DMS79 treated with DMSO at 0.1 percent for 48 hours (cell line): Measurements from ENCODE around the gene PPARA.

Experiments
- DNase-seq: peaks from one replicate; lab custom pipeline; 2025; lab: John Stamatoyannopoulos, UW

PPARA gene

DNA sequence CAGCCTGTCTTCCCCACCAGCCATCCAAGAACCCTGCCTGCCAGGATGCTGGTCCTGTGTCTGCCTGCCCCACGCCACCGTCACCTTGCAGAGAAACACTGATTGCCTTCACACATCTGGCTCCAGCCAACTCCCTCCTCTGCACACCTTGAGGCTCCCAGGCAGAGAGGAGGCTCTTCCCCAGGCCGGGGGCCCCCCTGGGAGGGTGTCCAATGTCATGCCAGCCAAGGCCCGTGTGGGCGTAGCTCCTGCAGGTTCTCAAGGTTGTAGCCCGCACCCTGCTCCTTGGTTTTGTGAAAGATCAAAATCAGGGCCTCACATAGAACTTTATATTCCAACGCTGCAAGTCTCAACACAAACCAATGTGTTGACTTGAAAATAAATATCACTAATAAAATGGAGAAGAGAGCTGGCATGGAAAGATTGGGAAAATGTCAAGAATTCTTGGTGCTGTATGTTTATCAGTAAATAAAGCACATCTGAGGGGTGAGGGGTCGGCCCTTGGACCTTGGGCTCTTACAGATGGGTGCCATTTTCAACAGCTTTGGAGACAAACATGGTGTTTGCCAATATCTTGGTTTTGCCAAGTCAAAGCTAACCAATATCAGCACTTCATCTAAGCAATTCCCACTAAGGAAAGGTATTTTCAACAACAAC lies 6.7 kb upstream of the PPARA start:
- no peak for DNase-seq

DNA sequence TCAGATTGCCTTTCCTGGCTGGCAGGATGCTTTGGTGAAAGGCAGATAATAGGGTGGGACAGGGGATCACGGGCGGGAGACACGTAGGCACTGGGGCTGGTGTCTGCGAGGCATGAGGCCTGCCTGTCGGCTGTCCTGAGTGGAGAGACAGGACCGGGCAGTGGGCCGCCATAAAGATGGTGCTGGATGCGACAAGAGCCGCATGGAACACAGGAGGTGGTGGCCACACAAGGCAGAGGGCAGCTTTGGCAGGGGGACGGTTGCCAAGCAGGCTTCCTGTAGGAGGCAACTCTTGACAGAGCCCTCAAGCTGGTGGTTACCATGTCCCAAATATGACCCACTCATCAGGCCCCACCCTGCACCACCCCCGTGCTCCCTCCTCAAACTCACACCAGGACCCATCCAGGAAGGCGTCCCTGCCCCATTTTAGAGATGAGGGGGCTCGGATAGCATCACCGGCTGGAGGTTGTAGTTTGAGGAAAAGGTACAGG lies 4.9 kb upstream of the PPARA start:
- no peak for DNase-seq

DNA sequence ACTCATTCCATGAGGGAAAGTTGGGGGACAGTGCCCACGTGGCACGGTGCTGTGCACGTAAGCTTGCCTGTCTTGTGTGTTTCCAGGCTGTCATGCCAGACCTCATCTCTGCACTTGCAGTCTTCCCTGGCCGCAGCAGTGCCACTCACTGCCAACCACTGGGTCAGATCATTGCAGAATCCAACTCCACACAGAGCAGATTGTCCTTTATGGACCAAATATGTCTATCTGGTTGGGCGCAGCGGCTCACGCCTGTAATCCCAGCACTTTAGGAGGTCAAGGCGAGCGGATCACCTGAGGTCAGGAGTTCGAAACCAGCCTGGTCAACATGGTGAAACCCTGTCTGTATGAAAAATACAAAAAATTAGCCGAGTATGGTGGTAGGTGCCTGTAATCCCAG lies 4.4 kb upstream of the PPARA start:
- no peak for DNase-seq

DNA sequence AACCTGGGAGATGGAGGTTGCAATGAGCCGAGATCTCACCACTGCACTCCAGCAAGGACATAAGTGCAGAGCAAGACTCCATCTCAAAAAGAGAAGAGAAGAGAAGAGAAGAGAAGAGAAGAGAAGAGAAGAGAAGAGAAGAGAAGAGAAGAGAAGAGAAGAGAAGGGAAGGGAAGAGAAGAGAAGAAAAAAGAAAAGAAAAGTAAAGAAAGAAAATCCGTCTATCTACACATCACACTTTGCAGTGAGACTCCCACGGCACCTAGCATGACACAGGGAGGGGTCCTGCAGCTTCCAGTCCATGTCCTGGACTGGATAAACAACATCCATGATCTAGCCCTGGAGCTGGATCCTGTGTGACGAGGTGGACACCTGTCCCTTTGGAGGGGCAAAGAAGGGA lies 4.0 kb upstream of the PPARA start:
- DNase-seq, result no peak

DNA sequence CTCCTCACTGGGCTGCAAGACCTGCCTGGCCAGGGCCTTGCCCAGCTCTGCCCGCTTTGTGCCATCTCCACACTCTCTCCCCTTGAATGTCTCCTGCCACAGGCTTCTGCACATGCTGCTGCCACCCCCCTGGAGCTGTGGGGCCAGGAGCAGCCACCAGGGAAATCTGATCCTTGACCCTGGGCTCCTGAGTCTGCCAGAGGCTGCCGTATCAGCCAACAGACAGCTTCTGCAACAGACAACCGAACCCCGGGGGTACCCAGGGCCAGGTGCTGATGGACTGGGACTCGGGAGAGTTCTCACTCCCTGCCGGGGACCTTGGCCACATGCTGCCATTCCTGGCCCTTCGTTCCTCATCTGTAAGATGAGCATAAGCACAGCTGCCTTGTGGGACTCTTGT lies 3.3 kb upstream of the PPARA start:
- no peak for DNase-seq

DNA sequence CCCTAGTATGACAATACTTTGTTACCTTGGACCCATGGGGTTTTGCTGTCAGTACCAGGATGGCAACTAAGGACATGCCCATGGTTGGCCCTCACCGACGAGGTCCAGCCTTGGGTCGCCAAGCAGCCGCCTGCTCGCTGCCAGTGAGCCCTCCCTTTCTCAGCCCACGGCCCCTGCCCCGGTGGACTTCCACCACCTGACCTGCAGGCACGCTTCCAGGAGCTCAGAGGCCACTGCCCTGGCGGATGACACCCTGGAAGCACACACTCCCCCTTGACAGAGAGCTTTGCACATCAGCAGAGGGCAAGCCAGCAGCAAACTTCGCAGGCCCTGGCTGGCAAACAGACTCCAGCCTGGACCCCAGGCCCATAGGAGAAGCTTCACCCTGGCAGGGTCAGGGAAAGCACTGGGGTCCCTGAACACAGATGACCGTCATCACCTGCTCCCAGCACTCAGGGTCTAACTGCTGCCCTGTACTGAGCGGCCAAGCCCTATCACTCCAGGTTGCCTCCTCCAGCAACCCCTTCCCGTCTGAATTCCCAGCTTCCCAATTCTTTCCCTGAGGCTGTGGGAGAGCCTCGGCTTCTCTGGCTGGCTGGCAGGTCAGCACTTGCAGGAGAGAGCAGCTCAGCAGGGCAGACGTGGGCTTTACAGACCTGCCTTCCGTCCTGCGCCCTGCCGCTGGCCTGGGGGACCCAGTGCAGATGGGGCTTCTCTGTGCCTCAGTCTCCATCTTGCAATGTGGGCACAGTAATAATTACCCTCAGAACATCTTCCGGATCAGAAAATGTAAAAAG lies 2.7 kb upstream of the PPARA start:
- no peak for DNase-seq

DNA sequence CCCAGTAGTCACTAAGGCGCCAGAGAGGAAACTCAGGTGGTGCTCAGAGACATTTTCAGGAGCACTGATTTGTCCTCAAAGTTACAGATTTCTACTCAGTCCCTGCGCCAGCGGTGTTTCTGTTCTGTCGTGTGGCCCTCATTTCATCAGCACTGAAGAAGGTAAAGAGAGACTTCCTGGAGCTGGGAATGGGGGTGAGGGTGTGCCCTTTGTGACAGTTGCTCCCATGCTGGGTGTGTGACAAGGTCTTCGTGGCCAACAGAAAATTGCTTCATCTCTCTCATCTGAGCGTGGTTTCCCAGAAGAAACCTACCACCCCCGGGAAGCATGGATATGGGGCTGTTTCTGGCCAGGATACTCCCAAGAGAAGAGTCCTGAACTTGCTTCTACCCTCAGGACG lies 2.0 kb upstream of the PPARA start:
- no peak for DNase-seq

DNA sequence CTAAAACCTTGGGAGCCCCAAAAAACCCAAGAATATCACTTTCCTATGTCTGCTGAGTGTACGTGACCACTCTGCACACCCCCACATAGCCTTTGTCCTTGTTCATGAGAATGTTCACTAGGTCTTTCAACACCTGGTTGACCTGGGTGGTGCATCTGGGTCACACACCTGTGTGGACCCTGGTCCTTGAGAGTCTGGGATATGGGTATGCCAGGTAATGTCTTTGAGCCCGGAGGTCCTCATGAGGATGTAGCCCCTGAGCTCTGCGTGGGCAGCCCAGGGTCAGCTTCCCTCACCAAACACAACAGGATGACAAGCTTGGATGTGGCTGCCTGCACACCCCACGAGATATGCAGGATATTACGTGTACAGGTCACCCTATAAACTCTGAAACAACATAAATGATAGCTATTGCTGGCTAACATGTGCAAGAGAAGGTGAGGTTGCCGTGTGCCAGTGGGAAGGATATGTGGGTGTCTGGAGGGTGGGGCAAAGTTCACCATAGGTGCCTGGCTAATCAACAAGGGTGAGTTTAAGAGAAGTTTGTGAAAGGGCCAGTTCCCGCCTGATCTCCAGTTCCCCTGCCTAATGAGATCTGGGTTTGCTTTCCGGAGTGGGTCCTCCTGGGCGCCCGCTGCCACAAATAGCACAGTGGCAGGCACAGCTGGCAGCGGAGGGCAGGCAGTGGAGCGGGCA lies 1.4 kb upstream of the PPARA start:
- no peak for DNase-seq

DNA sequence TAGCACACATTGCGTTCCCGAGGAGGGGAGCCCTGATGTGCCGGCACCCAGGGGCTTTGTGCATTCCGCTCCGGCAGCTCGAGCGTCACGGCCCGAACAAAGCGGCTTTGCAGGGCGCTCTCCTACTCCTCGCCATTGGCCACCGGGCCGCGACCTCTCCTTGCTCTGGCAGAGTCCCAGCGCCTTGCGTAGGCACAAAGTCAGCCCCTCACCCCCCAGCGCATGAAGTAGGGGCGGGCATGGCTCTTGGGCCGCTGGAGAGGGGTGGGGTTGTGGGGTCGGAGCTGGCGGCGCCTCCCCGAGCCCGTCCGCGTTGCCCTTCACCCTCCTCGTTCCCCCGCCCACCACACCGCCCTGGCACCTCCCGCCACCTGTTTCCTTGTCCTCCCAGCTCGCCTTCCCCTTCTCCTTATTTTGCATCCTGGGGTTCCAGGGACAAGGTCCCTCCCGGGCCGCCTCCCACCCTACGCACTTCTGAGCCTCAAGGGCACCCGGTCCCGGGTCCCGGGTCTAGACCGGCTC lies 753 bp upstream of the PPARA start:
- DNase-seq, result no peak

DNA sequence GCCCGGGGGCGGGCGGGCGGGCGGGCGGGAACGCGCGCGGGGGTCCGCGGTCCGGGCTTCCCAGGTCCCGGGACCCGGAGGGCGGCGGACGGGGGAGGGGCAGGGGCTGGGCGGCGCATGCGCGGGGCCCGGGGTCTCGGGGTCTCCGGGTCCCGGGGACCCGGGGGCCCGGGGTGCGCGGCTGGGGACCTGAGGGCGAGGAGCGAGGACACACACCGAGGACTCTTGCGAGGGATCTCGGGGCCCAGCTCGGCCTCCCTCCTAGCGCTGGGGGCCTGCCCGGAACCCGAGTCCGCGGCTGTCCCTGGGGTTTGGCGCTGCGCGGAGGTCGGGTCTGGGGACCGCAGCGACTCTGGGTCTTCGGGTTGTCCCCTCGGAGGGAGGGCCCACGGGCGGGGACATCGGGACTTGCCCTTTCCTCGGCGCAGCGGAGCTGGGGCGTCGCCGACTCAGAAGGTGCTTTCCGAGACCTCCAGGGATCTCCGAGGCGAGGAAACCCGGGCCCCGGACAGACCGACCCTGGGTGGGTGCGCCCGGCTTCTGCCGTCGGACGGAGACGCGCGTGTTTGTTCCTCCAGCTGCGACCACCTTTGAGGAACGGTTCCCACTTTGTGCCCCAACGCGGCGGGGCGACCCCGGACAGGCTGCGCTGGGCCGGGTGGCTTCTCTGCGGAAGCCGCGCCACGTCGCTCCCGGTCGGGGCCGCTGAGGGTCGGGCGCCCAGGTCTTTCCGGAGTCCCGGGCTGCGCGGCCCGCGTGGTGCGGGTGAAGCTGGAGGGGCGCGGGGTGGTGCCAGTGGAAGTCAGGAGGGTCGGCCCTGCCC lies 540 bp downstream of the PPARA start:
- no peak for DNase-seq

DNA sequence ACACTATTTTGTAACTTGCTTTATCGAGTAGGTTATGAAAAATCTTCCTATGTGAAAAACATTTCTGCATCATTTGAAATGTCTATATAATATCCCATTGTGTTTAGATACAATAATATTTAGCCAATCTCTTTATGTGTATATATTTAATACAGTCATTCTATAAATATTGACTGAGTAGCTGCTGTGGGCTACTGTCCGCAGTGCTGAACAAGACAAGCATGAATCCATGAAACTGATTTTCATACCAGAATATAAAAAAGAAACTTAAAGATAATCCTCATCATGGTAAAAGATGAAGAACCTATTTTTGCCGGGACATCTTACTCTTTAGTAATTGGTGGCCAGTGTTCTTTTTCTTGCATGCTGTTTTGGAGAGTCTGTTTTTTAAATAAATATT lies 3.6 kb downstream of the PPARA start:
- no peak for DNase-seq

DNA sequence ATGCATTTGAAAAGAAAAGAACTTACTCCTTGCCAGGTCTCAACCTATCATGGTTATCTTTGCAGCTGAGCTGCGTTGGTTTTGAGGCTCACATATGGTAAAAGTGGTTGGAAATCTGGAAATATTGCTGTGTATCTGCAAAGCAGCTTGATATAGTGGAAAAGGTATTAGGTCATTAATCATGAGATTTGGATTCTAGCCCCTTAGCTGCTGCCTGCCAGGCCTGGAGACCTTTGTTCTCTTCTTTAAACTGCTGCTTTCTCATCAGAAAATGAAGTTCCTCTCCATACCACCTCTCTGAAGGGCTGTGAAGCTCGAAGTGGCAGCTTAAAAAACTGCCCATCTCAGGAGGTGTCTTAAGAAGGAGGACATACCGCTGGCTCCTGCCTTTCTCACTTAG lies 5.7 kb downstream of the PPARA start:
- DNase-seq, result no peak

DNA sequence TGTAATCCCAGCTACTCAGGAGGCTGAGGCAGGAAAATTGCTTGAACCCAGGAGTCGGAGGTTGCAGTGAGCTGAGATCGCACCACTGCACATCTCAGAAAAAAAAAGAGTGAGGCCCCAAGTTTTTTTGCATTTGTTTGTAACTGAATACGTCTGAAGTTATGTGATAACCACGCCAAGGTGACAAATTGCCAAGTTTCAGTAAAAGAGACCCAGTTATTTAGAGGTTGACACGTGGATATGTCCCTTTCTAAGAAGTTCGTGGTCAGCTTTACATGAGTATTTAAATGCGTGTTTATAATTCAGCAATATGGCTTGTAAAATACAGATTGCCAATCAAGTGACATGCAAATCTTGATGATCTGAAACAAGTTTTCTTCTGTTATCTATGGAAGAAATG lies 8.0 kb downstream of the PPARA start:
- DNase-seq, result no peak

DNA sequence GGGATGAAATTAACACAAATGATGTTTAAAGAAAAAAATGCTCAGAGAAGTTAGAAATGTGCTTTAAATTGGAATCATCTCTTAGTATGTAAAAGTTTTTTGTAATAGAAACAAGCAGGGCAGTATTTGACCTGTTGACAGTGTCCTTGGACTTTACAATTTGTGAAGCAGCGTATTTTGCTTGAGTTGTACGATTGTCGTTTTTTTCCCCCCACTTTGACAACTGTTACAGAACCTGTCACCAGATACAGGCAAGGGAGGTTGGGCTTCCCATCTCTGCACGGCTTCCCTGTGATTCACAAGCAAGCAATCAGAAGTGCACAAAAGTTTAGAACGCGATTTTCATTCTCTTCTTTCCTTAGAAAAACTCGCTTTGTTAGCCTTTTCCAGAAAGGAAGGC lies 8.9 kb downstream of the PPARA start:
- no peak for DNase-seq

DNA sequence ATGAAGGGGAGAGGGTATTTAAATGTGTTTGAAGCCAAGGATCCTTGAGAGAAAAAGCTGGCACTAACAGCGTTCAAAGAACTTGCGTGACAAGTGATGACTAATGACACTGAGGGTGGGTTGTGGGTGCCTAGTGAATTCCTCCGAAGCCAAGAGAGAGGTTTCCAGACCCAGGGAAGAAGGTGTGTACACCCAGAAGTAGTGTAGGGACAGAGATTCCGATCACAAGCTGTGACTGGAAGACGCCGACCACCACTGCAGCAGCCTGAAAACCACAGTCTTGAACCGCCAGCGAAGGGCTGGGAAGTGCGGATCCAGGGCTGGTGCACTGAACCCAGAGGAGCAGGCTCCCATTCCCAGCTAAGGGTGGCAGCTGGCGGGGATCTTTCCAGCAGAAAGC lies 9.5 kb downstream of the PPARA start:
- peak; percentile 11 for DNase-seq

DNA sequence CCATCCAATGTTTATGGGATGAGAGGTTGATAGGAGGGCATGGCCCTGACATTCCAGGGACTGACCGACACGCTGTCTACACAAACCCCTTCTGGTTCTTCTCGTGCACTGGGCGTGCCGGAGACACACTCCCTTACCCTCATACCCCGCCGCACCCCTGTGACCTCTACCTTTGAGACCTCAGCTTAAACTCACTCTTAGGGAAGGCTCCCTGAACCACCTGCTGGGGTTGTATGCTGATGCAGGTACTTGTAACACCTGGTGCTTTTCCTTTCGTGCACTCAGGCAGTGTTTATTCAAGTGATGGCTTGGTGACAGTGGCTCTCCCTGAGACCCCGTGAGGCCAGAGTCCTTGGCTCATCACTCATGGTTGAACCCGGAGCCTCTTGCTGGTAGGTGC lies 12.0 kb downstream of the PPARA start:
- no peak for DNase-seq

DNA sequence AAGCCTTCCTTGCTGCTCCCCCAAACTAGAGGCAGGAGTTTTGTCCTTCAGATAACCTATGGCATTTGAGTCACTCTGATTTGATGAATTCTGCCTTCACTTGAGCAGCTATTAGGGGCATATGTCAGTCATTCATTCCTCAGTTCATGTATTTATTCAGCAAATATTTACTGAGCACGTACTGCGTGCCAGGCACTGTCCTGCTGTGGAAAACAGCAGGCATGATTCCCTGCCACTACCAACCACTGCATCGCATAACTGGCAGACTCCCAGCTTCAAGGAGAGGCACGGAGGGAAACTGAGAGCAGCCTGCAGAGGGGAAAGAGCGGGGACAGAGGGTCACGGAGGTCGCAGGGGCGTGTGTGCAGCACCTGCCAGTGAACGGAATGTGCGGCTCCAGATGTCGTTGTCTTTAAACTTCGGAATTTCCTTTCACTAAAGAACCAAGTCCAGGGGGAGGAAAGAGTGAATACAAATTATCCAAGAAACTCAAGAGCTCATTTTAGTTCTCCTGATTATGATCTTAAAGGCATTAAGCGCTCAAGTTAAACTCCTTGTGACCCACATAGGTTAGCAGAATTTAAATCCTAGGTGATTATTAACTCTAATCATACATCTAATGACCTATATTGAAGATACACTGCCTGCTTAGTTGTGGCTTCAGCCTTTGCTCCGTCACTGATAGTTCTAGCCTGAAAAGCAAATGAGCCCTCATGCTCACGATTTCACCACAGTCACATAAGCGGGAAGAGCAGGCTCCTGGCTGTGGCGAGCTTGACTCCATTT lies 12.6 kb downstream of the PPARA start:
- no peak for DNase-seq

DNA sequence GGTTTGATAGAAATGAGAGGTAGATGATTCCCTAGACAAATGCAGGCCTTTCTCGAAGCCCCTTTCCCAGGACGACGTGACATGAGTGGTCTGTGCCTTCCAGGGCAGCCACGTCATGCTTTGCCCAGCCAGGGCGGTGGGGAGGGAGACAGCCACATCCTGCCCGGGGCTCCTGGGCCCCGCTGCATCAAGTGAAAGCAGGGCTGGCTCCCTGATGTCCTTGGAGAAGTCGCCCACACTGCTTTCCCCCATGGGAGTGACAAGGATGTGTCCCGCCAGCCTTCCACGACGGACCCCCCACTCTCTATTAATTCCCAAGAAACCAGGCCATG lies 13.2 kb downstream of the PPARA start:
- no peak for DNase-seq

DNA sequence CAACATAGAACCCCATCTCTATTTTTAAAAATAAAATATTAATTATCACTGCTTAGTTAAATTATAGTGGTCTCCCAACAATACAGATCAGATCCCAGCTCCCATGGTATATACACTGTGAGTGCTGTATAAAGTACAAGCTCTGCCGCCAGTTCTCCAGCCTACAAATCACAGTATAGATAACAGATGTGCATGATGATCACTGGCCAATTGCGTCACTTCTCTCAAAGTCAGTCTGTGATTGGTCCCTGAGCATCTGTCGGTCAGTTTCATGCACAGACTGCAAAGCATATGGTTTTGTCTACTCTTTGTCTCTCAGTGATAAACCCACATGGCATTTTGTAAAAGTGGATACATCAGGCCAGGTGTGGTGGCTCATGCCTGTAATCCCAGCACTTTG lies 15.7 kb downstream of the PPARA start:
- no peak for DNase-seq

DNA sequence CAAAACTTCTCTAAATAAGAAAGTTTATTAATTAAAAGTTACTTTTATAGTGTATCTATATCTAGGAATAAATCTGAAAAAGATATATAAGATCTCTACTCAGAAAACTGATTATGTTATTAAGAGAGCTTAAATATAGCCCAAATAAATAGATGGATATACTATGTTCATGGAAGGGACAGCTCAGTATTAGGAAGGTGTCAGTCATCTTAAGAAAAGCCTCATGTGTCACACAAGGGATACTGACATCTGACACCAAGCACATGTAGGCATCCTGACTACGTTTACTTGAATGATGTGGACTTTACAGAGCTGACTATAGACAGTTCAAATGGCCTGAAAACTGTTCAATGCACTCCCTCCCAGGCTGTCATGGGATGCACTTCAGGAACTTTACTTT lies 19.3 kb downstream of the PPARA start:
- DNase-seq, result no peak

DNA sequence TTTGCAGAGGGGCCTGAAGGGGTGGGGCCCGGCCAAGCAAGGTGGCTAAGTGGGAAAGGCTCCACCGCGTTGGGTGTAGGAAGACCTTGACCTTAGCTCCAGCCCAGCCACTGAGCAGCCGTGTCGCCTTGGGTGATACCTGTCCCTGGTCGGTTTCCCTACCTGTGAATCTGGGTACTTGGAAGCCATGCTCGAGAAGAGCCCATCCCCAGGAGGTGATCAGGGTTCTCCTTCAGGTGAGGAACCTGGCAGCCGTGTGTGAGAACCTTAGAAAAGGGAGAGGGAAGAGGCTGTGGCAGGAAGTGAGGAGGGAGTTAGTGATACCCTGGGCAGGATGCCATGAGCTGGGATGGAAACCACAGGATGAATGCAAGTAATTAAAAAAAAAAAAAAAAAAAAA lies 21.6 kb downstream of the PPARA start:
- no peak for DNase-seq
